NB4 (cell line): ENCODE data around the gene CCL7.

Experiments used
- MAX ChIP-seq: IDR thresholded peaks from 2 replicates; pipeline ENCODE4 v1.6.1; 2011; ENCODE audit warnings: low read depth, low read length
- POLR2A ChIP-seq: IDR thresholded peaks from 2 replicates; pipeline ENCODE4 v1.6.1; 2011; ENCODE audit warnings: mild to moderate bottlenecking; ENCODE audit not compliant: insufficient read length; ENCODE audit errors: extremely low read depth
- TF ChIP-seq, protein P1 (sequence below): IDR thresholded peaks from one replicate; pipeline ENCODE4 v1.5.1; 2012; ENCODE audit warnings: low read depth, low read length

DNA sequence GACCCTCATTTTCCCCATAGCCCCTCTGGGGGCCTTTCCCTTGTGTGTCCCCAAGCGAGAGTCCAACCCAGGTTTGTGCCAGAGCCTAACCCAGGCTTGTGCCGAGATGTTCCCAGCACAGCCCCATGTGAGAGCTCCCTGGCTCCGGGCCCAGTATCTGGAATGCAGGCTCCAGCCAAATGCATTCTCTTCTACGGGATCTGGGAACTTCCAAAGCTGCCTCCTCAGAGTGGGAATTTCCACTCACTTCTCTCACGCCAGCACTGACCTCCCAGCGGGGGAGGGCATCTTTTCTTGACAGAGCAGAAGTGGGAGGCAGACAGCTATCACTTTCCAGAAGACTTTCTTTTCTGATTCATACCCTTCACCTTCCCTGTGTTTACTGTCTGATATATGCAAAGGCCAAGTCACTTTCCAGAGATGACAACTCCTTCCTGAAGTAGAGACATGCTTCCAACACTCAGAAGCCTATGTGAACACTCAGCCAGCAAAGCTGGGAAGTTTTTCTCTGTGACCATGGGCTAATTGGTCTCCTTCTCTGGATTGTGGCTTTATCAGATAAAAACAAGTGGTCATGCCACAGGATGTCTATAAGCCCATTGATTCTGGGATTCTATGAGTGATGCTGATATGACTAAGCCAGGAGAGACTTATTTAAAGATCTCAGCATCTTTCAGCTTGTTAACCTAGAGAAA, 17.4 kb upstream of the CCL7 start:
- no peak for TF ChIP-seq MAX
- TF ChIP-seq, protein P1, sequence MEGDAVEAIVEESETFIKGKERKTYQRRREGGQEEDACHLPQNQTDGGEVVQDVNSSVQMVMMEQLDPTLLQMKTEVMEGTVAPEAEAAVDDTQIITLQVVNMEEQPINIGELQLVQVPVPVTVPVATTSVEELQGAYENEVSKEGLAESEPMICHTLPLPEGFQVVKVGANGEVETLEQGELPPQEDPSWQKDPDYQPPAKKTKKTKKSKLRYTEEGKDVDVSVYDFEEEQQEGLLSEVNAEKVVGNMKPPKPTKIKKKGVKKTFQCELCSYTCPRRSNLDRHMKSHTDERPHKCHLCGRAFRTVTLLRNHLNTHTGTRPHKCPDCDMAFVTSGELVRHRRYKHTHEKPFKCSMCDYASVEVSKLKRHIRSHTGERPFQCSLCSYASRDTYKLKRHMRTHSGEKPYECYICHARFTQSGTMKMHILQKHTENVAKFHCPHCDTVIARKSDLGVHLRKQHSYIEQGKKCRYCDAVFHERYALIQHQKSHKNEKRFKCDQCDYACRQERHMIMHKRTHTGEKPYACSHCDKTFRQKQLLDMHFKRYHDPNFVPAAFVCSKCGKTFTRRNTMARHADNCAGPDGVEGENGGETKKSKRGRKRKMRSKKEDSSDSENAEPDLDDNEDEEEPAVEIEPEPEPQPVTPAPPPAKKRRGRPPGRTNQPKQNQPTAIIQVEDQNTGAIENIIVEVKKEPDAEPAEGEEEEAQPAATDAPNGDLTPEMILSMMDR: no peak
- TF ChIP-seq POLR2A: no peak
